ENCODE data around the gene DROSHA. TPM values are rescaled to one million over a fixed set of nuclear protein-coding genes. Genes with fewer than 3 reads are reported as not detected.

The DROSHA gene
- polyA plus RNA-seq, 1 donor (not counting 4 experiments of a cell fraction or from before 2014, with no cell fraction given), result 39.9 TPM

DNA sequence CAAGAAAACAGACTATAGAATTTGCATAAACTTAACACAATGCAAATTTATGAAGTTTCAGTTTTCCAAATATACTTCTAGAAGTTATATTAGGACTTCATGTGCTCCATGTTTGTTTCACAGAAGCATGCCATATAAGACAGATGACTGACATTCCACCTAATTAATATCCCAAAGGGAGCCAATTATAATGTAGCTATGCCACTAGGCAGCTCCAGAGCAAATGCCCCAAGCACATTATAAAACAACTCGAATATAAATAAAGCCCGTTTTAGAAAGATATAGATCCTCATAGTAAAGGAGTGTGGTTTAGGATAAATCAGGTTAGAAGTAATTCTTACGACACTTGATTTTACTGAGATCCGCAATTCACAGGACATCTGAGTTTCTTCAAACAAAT is 8.9 kb downstream of the DROSHA start:
- no peaks in the 10 kb centered on the region for H3K9me1 ChIP-seq (ENCODE audit: control insufficient read depth, extremely low read depth, insufficient read depth, low read length)
- H3K4me3 ChIP-seq (ENCODE audit: control insufficient read depth in 2 of 3, extremely low read depth in 1 of 3, insufficient read depth in 2 of 3, low read depth in 1 of 3, low read length in 3 of 3), result no peak overlapping the region
- no peaks in the 10 kb centered on the region for H3K9me3 ChIP-seq (ENCODE audit: control insufficient read depth, low read depth, low read length)
- TF ChIP-seq, protein P1, sequence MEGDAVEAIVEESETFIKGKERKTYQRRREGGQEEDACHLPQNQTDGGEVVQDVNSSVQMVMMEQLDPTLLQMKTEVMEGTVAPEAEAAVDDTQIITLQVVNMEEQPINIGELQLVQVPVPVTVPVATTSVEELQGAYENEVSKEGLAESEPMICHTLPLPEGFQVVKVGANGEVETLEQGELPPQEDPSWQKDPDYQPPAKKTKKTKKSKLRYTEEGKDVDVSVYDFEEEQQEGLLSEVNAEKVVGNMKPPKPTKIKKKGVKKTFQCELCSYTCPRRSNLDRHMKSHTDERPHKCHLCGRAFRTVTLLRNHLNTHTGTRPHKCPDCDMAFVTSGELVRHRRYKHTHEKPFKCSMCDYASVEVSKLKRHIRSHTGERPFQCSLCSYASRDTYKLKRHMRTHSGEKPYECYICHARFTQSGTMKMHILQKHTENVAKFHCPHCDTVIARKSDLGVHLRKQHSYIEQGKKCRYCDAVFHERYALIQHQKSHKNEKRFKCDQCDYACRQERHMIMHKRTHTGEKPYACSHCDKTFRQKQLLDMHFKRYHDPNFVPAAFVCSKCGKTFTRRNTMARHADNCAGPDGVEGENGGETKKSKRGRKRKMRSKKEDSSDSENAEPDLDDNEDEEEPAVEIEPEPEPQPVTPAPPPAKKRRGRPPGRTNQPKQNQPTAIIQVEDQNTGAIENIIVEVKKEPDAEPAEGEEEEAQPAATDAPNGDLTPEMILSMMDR (optimal IDR thresholded peaks at IDR 0.05 in 1 of 3, IDR thresholded peaks at IDR 0.05 in 1 of 3, conservative IDR thresholded peaks at IDR 0.05 in 1 of 3; ENCODE audit: extremely low read depth in 1 of 3, insufficient read depth in 2 of 3, low read length in 3 of 3), result no peak
- no peak for TF ChIP-seq EZH2 (IDR thresholded peaks at IDR 0.05; ENCODE audit: low read length)
- H3K27me3 ChIP-seq (ENCODE audit: control insufficient read depth, extremely low read depth, insufficient read depth, low read length), result no peaks in the 10 kb centered on the region
- peaks cover 8% of the 10 kb centered on the region for H3K79me2 ChIP-seq (ENCODE audit: control insufficient read depth, insufficient read depth, low read length)
- no peaks in the 10 kb centered on the region for H3K4me1 ChIP-seq (ENCODE audit: control insufficient read depth, extremely low read depth, insufficient read depth, low read length)
- no peak overlapping the region for H3K4me2 ChIP-seq (ENCODE audit: control insufficient read depth, extremely low read depth, insufficient read depth, low read depth, low read length)
- no peak overlapping the region for H2AFZ ChIP-seq (ENCODE audit: control insufficient read depth, low read length)
- dilution Hi-C loops (cut with MboI; ENCODE audit: extremely low pct_ligation_motif_present, low sequenced_read_pairs), result no loop called here
- H3K9ac ChIP-seq (ENCODE audit: control insufficient read depth, extremely low read depth, insufficient read depth, low read length), result no peak overlapping the region
- H3K27ac ChIP-seq (ENCODE audit: control insufficient read depth, insufficient read depth, low read length), result no peak overlapping the region
- no peaks in the 10 kb centered on the region for H4K20me1 ChIP-seq (ENCODE audit: control insufficient read depth, extremely low read depth, insufficient read depth, low read length)
- FAIRE-seq (no peak), DNase-seq (ENCODE audit: low read depth, low spot score) (no peak)
- H3K36me3 ChIP-seq (ENCODE audit: control insufficient read depth in 2 of 2, extremely low read depth in 1 of 2, insufficient read depth in 2 of 2, low read length in 2 of 2), result peaks cover 10 to 18% of the 10 kb centered on the region in 2 experiments

DNA sequence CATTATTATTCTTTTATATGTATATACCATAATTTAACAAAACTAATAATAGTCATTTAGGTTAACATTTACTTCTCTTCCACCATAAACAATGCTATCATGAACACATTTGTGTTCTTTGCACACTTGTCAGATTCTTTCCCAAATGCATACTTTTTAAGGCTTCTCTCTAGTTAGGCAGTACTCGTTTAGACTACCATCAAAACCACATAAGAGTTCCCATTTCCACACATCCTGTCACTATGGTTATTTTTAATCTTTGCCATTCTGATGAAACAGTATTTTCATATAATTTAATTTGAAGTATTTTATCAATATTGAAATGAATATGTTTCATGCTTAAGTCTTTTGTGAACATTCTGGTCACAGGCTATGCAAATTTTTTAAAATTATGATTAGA is 15.1 kb downstream of the DROSHA start:
- Histone ChIP-seq H3K9ac (ENCODE audit: control insufficient read depth, extremely low read depth, insufficient read depth, low read length) (no peak overlapping the region), H3K27ac (ENCODE audit: control insufficient read depth, insufficient read depth, low read length) (no peak overlapping the region), H3K27me3 (ENCODE audit: control insufficient read depth, extremely low read depth, insufficient read depth, low read length) (no peaks in the 10 kb centered on the region), H3K9me3 (ENCODE audit: control insufficient read depth, low read depth, low read length) (no peaks in the 10 kb centered on the region), H2AFZ (ENCODE audit: control insufficient read depth, low read length) (no peak overlapping the region), H3K36me3 (ENCODE audit: control insufficient read depth in 2 of 2, extremely low read depth in 1 of 2, insufficient read depth in 2 of 2, low read length in 2 of 2) (peaks cover 14% of the 10 kb centered on the region in 2 experiments), H3K4me2 (ENCODE audit: control insufficient read depth, extremely low read depth, insufficient read depth, low read depth, low read length) (no peak overlapping the region), H3K9me1 (ENCODE audit: control insufficient read depth, extremely low read depth, insufficient read depth, low read length) (no peaks in the 10 kb centered on the region), H4K20me1 (ENCODE audit: control insufficient read depth, extremely low read depth, insufficient read depth, low read length) (no peaks in the 10 kb centered on the region), H3K79me2 (ENCODE audit: control insufficient read depth, insufficient read depth, low read length) (no peaks in the 10 kb centered on the region), H3K4me3 (ENCODE audit: control insufficient read depth in 2 of 3, extremely low read depth in 1 of 3, insufficient read depth in 2 of 3, low read depth in 1 of 3, low read length in 3 of 3) (no peak overlapping the region), H3K4me1 (ENCODE audit: control insufficient read depth, extremely low read depth, insufficient read depth, low read length) (no peaks in the 10 kb centered on the region)
- TF ChIP-seq, protein P1 (optimal IDR thresholded peaks at IDR 0.05 in 1 of 3, IDR thresholded peaks at IDR 0.05 in 1 of 3, conservative IDR thresholded peaks at IDR 0.05 in 1 of 3; ENCODE audit: extremely low read depth in 1 of 3, insufficient read depth in 2 of 3, low read length in 3 of 3), result no peak
- TF ChIP-seq EZH2 (IDR thresholded peaks at IDR 0.05; ENCODE audit: low read length), result no peak
- DNase-seq (ENCODE audit: low read depth, low spot score) (no peak), FAIRE-seq (no peak)
- dilution Hi-C loops (cut with MboI; ENCODE audit: extremely low pct_ligation_motif_present, low sequenced_read_pairs), result no loop called here

Data from keratinocyte (primary cell).